Activated CD4-positive, alpha-beta T cell treated with anti-CD3 and anti-CD28 coated beads, Interleukin-2, amount 50 U/mL, for 24 hours (primary cell): ENCODE data around the gene ORC1.

Experiments
- DNase-seq, 2 donors: peaks; one replicate each; pipeline ENCODE4 v3.0.0-alpha.2; 2020; ENCODE audit warnings: low read depth in 1 of 2, low spot score in 1 of 2

Gene ORC1

DNA sequence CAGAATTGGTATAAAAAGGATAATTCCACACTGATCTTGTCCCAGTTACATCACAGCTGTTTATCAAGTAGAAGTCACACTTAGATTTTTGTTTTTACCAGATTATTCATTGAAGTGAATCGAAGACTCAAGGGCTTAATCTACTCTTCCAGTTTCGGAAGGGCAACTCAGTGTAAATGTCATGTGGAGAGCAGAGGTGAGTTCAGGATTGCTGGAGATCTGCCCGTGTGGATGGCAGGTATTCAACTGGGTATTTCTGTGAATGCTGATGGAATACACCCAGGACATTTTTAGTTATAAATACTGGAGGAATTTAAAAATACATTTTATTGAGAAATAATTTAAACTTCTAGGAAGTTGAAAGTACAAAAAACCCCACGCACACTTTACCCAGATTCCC lies 57.6 kb downstream of the ORC1 start:
- no peak for DNase-seq

DNA sequence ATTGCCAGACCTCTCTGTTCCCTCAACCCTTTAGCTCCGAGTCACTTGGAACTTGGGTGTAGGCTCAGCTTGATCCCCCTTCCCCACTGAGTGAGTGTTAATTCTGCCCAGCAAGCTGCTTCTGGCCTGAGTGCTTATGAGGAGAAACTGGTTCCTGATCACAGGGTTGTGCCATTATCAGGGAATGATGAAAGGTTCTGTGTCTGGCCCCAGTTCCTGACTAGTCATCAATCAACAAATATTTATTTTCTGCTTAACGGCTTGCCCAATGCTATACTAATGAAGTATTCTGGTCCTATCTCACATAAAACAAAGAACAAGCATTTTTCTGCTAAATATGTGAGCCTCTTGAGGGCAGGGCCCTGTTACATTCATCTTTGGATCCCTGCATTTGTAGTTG lies 59.0 kb downstream of the ORC1 start:
- DNase-seq = no peak

DNA sequence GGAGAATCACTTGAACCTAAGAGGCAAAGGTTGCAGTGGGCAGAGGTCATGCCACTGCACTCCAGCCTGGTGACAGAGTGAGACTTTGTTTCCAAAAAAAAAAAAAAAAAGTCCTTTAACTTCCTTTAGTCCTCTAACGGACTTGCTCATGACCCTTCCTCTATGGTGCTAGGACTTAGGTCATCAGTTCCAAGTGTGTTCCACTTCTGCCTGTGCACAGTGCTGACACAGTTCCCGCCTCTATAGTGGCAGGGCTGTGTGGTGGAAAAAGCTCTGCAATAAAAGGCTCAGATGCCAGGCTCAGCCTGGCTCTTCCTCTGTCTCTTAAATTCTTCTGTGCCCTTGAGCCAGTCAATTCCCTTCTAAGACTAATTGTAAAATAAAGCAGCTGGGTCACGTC lies 60.2 kb downstream of the ORC1 start:
- DNase-seq = no peak

DNA sequence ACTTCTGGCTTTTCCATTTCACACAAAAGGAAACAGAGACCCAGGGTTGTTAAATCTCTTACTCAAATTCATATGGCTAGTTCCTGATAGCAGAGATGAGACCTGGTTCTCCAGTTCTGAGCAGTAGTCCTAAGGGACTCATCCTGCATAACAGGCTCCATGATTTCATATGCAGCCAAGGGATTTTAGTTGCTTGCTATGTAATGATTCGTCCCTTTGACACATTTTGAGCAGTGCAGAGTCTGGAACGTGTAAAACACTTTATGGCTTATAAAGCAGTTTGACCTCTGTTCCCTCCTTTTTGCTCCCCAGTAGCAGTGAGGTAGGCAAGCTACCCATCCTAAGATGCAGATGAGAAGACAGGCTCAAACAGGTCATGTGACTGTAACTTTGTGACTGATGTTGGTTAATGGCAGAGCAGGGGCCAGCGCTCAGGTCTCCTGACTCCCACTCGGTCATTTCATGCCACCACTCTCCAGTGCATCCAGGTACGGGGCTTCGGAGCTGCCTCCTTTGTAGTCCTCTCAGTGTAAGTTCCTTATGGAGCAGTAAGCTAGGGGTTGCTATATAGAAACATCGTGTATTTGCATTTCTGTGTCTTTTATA lies 62.5 kb downstream of the ORC1 start:
- no peak for DNase-seq

DNA sequence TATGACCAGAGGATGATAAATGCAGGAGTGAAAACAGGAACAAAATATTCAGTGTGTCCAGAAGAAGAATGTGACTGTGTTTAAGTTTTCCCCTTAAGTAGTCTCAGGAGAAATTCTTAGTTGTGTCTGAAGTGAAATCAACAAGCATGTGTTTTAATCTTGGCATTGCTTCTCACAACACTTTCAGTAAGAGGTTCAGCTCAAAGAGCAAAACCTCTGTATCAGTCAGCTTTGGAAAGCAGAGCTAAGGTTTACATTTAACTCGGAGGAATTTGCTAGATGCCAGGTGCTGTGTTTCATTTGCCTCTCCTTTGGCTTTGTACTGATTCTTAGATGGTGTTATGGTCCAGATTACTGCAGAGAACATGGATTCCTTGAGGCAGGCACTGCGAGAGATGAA lies 66.8 kb downstream of the ORC1 start:
- DNase-seq = no peak

DNA sequence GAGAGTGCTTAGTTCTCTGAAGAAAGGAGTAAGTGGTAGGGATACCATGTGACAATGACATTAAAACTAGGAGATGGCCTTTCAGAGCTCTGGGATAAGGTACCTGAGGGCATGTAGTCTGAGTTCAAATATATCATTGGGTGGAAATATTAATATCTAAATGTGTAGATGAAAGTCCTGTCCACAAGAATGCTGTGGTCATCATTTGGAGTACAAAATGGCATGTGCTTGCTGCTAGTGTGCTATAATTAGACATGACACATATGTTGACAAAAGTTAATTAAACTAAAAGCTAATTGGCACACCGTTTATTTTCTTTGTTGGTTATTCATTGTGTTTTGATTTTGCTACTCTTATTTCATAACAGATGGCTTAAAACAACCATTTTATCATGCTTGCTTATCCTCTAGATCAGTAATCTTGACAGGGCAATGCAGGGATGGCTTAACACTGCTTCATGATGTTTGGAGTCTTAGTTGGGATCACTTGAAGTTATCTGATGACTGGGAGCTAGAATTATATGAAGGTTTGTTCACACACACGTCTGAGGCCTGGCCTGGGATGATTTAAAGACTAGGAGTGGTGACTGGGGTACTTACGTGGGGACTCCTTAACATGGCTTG lies 69.2 kb downstream of the ORC1 start:
- DNase-seq = no peak

DNA sequence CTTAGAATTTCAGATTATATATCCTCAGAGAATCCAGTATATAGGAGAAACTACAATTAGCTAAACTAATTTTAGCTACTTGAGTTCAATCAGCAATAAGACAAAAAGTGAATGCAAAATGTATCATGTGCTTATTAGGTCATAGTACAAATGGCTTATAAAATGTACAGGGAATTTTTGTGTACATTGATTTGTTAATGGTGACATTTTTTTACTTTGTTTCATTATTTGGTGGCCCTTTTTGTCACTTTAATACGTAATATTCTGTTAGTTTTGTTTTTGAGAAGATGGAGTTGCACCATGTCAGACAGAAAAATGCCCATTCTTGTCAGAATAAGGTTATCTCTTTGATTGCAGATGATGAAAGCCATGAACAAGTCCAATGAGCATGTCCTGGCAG lies 71.8 kb downstream of the ORC1 start:
- DNase-seq = no peak

DNA sequence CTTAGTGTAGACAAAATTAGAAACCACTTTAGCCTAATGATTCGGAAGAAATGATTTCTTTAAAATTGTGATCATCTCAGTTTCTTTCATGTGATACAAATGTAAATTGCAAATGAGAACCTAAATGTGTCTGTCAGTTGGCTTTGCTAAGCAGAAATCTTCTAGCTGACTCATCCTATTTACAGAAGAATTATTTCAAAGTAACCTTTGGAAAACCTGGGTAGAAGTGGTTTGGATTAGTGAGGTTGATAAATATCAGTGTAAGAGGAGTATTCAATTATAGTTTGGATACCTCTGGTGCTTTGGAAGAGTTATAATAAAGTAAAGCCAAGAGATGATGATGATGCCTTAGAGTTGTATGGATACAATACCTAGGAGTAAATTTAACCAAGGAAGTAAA lies 75.6 kb downstream of the ORC1 start:
- DNase-seq = no peak

DNA sequence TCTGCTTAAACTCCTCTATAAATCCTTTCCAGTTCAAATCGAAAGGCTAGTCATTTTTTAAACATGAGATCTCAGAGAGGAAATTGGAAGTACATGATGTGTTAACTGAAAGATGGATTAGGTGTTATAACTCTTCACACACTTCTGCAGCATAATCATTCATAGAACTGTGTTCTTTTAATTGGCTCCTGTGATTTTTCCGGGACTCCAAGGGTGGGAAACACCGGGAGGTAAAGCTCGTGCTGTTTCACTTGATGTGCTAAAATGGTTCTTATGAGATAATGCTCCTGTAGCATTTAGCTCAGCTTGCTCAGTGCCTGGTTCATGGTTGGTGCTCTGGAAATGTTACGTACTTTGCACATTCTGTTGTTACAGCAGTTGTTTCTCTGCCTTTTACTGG lies 78.4 kb downstream of the ORC1 start:
- no peak for DNase-seq

DNA sequence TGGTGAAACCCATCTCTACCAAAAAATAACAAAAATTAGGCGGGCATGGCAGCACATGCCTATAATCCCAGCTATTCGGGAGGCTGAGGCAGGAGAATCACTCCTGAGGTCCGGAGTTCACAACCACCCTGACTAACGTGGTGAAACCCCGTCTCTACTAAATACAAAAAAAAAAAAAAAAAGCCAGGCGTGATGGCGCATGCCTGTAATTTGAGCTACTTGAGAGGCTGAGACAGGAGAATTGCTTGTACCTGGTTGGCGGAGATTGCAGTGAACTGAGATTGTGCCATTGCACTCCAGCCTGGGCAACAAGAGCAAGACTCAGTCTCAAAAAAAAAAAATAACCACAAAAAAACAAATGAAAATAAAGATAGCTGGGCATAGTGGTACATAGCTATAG lies 80.5 kb downstream of the ORC1 start:
- no peak for DNase-seq
